Gastrocnemius medialis (tissue), 4 donors: ENCODE data around the gene LY86. TPM values are rescaled to one million over a fixed set of nuclear protein-coding genes. Genes with fewer than 3 reads are reported as not detected.

Experiments
- ATAC-seq, 2 donors: fragments of 150-250 bp; one replicate each; pipeline ENCODE4 v1.9.1; 2016
- DNase-seq, 2 donors: peaks; one replicate each; pipeline ENCODE4 v3.0.0-alpha.2; 2019
- H3K27ac ChIP-seq, 4 donors: fragments of 200-600 bp; sonication (generic); 1 replicate in 1 of 4; 2 replicates in 3 of 4; pipeline ENCODE4 v1.5.1; 2016 to 2018; ENCODE audit warnings: mild to moderate bottlenecking in 2 of 4, moderate library complexity in 1 of 4
- H3K27me3 ChIP-seq, 3 donors: fragments of 200-600 bp; sonication (generic) in 2 of 3; 1 replicate in 1 of 3; 2 replicates in 2 of 3; pipeline versions ENCODE4 v1.5.1 to v1.6.0; 2016 to 2019; ENCODE audit warnings: mild to moderate bottlenecking in 1 of 3, moderate library complexity in 1 of 3
- H3K36me3 ChIP-seq, 2 donors: fragments of 200-600 bp; sonication (generic) in 1 of 2; one replicate each; pipeline ENCODE4 v1.5.1; 2017 to 2018
- H3K4me1 ChIP-seq, 2 donors: fragments of 200-600 bp; sonication (generic) in 1 of 2; one replicate each; pipeline ENCODE4 v1.5.1; 2016 to 2017; ENCODE audit warnings: mild to moderate bottlenecking in 2 of 2
- H3K4me3 ChIP-seq, 4 donors: fragments of 200-600 bp; sonication (generic) in 3 of 4; 1 replicate in 1 of 4; 2 replicates in 3 of 4; pipeline ENCODE4 v1.5.1; 2016 to 2019; ENCODE audit warnings: mild to moderate bottlenecking in 2 of 4
- H3K9me3 ChIP-seq, 3 donors: fragments of 200-600 bp; sonication (generic) in 2 of 3; 1 replicate in 1 of 3; 2 replicates in 2 of 3; pipeline ENCODE4 v1.5.1; 2016 to 2019
- POLR2A ChIP-seq, 2 donors: fragments of 450-650 bp; IDR thresholded peaks; one replicate each; pipeline ENCODE4 v1.6.1; 2017; ENCODE audit warnings: antibody characterized with exemption in 2 of 2, mild to moderate bottlenecking in 2 of 2, moderate library complexity in 2 of 2
- in situ Hi-C, 4 donors: fragments of 200-750 bp; cut with MboI; loops; one replicate each; pipeline versions ENCODE4 v1.15.0 to v1.8.0; 2017; ENCODE audit warnings: low sequenced_read_pairs in 4 of 4
- intact Hi-C: fragments of 100-400 bp; cut with DNase I; formaldehyde crosslinking; loops from one replicate; pipeline ENCODE4 v1.15.1; 2023; ENCODE audit warnings: low total_unique reads
- total RNA-seq, 4 donors: library from RNA; depleted of rRNA; stranded (reverse); fragments of >200 nt; gene quantifications; one replicate each; pipeline versions ENCODE4 v1.1.0 to v1.2.3, GENCODE V29; 2016
- TF ChIP-seq, protein P1 (sequence below), 5 experiments: fragments of 450-650 bp in 3 of 5; fragments of 200-600 bp in 2 of 5; sonication (generic) in 2 of 5; IDR thresholded peaks in 4 of 5; conservative IDR thresholded peaks in 1 of 5; 1 replicate in 4 of 5; 2 replicates in 1 of 5; pipeline ENCODE4 v1.5.1; 2016 to 2019; ENCODE audit warnings: antibody characterized with exemption in 5 of 5, mild to moderate bottlenecking in 3 of 5, moderate library complexity in 3 of 5

The LY86 gene
- total RNA-seq, 4 donors from 2014 or later = 0.49 to 1.3 TPM; not detected in 2

DNA sequence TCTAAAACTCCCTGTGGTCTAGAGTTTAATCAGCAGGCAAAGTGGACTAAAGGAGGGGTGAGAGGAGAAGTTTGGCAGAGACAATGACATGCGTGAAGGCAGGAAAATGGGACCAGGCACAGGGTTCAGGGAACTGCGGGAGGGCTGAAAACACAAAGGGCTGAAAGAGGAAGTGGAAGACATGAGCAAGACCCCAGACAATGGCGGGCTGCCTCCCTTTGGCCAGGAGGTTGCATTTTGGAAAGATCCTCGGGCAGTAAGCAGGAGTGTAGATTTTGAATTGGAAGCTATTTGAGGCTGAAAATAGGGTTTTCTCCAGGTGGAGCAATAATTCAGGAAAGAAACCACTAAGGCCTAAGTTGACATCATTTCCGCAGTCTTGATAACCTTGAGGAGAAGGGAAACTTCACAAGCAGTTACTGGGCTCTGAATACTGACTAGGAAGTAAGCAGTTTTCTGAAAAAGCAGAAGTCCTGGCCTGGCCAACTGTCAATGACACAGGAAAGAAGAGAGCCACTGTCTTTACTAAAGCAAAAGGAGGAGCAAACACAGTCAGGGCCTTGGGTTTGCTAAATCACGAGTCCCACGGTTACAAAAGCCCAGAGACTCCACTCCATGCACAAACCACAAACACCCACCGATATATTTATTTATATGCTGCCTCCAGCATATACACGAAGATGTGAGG lies 3.4 kb downstream of the LY86 start:
- TF ChIP-seq, protein P1, sequence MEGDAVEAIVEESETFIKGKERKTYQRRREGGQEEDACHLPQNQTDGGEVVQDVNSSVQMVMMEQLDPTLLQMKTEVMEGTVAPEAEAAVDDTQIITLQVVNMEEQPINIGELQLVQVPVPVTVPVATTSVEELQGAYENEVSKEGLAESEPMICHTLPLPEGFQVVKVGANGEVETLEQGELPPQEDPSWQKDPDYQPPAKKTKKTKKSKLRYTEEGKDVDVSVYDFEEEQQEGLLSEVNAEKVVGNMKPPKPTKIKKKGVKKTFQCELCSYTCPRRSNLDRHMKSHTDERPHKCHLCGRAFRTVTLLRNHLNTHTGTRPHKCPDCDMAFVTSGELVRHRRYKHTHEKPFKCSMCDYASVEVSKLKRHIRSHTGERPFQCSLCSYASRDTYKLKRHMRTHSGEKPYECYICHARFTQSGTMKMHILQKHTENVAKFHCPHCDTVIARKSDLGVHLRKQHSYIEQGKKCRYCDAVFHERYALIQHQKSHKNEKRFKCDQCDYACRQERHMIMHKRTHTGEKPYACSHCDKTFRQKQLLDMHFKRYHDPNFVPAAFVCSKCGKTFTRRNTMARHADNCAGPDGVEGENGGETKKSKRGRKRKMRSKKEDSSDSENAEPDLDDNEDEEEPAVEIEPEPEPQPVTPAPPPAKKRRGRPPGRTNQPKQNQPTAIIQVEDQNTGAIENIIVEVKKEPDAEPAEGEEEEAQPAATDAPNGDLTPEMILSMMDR (IDR thresholded peaks at IDR 0.05 in 4 of 5, conservative IDR thresholded peaks at IDR 0.05 in 1 of 5) = no peak
- Histone ChIP-seq H3K9me3 (no peaks in the 10 kb centered on the region), H3K27me3 (no peaks in the 10 kb centered on the region), H3K36me3 (no peaks in the 10 kb centered on the region), H3K4me3 (no peak overlapping the region), H3K27ac (peak overlapping the region in 3 of 4 donors; percentile 13 to 31 (median 31)), H3K4me1 (no peaks in the 10 kb centered on the region)
- DNase-seq (peak; percentile 15 to 42), ATAC-seq (peak in 1 of 2 donors; percentile 24)
- in situ Hi-C loops (no loop called here), intact Hi-C loops (no loop called here)

DNA sequence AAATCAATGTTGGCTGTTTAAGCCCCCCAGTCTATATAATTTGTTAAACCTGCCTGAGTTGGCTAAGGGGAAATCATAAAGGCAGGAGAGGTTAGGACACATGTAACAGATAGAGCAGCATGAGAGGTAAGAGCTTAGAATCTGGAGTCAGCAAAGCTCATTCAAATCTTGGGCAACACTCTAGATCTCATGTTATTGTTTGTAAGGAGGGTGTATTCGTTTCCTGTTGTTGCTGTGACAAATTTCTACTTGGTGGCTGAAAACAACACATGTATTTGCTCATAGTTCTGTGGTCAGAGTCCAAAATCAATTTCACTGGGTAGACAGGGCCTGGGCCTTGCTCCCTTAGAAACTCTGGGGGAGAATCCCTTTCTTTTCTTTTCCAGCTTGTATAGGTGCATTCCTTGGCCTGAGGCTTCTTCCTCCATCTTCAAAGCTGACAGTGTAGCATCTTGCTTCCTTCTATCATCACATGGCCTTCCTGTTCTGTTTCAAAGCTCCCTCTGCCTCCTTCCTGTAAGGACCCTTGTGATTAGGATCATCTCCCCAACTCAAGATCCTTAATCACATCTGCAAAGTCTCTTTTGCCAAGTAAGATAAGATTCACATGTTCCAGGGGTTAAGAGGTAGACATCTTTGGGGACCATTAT lies 4.4 kb downstream of the LY86 start:
- no peak for ATAC-seq
- in situ Hi-C loops (no loop called here), intact Hi-C loops (no loop called here)
- H3K9me3 ChIP-seq = no peaks in the 10 kb centered on the region
- no peaks in the 10 kb centered on the region for H3K36me3 ChIP-seq
- peak overlapping the region in 3 of 4 donors; percentile 13 to 31 (median 31) for H3K27ac ChIP-seq
- H3K4me1 ChIP-seq = no peaks in the 10 kb centered on the region
- no peak overlapping the region for H3K4me3 ChIP-seq
- no peak for DNase-seq
- no peaks in the 10 kb centered on the region for H3K27me3 ChIP-seq
- TF ChIP-seq POLR2A (IDR thresholded peaks at IDR 0.05) = no peak
- TF ChIP-seq, protein P1 (IDR thresholded peaks at IDR 0.05 in 4 of 5, conservative IDR thresholded peaks at IDR 0.05 in 1 of 5) = no peak

DNA sequence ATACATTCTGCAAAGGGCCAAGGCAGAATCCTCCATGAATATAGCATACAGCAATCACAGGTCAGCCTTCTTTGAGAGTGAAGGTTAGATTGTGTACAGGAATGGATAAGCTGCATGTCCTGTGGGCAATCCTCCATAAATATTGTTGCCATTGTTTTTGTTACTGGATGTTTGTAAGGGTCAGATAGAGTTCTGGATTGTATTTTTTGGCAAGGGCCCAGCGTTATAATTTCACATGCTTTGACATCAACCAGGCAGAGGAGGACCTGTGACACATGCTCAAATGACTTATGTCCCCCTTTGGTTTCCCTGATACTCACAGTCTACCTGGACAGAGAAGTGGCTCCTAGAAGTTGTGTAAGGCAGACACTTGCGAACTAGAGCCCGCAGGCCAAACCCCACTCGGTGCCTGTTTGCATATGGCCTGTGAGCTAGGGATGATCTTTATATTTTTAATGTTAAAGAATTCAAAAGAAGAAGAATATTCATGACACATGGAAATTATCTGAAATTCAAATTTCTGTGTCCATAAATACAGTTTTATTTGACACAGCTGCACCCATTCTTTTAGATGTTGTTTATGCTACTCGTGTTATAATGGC lies 5.4 kb downstream of the LY86 start:
- ATAC-seq (no peak), DNase-seq (no peak)
- intact Hi-C loops = no loop called here
- Histone ChIP-seq H3K27me3 (no peaks in the 10 kb centered on the region), H3K36me3 (no peaks in the 10 kb centered on the region), H3K4me1 (no peaks in the 10 kb centered on the region), H3K4me3 (no peak overlapping the region), H3K9me3 (no peaks in the 10 kb centered on the region), H3K27ac (peak overlapping the region in 1 of 4 donors; percentile 31)
- TF ChIP-seq, protein P1 (IDR thresholded peaks at IDR 0.05 in 4 of 5, conservative IDR thresholded peaks at IDR 0.05 in 1 of 5) = no peak
- in situ Hi-C loops = no loop called here

GRCh38 chr6:6595025-6595424 lies 6.5 kb downstream of the LY86 start:
- H3K36me3 ChIP-seq = no peaks in the 10 kb centered on the region
- in situ Hi-C loops (no loop called here), intact Hi-C loops (no loop called here)
- H3K4me1 ChIP-seq = no peaks in the 10 kb centered on the region
- ATAC-seq = no peak
- no peak overlapping the region for H3K4me3 ChIP-seq
- TF ChIP-seq POLR2A (IDR thresholded peaks at IDR 0.05) = no peak
- TF ChIP-seq, protein P1 (IDR thresholded peaks at IDR 0.05 in 4 of 5, conservative IDR thresholded peaks at IDR 0.05 in 1 of 5) = no peak
- no peak overlapping the region for H3K27ac ChIP-seq
- no peaks in the 10 kb centered on the region for H3K27me3 ChIP-seq
- no peaks in the 10 kb centered on the region for H3K9me3 ChIP-seq
- no peak for DNase-seq
